GM23338 (cell line): ENCODE measurements around the gene GABPB1.

Source experiments
- CREB1 ChIP-seq: fragments of 250-450 bp; sonication (Bioruptor Pico); IDR thresholded peaks from 2 replicates; pipeline ENCODE4 v1.5.0; 2020; ENCODE audit warnings: low read depth, mild to moderate bottlenecking, moderate library complexity
- CTCF ChIP-seq, 2 experiments: fragments of 200-600 bp in 1 of 2; sonication (generic) in 1 of 2; conservative IDR thresholded peaks; 2 replicates each; pipeline versions ENCODE4 v1.5.1 to v1.6.1; 2016 to 2017; ENCODE audit warnings: antibody characterized with exemption in 2 of 2, low read depth in 2 of 2, mild to moderate bottlenecking in 2 of 2, moderate library complexity in 1 of 2
- EZH2 ChIP-seq: fragments of 200-600 bp; sonication (generic); IDR thresholded peaks from one replicate; pipeline ENCODE4 v1.8.0; 2017; ENCODE audit warnings: antibody characterized with exemption, mild to moderate bottlenecking, low read depth; ENCODE audit not compliant: unreplicated experiment
- POLR2AphosphoS5 ChIP-seq: IDR thresholded peaks from 2 replicates; pipeline ENCODE4 v1.6.1; 2016; ENCODE audit warnings: antibody characterized with exemption, low read depth
- REST ChIP-seq: IDR thresholded peaks from one replicate; pipeline ENCODE4 v1.6.1; 2018; ENCODE audit warnings: antibody characterized with exemption; ENCODE audit not compliant: unreplicated experiment
- STAT1 ChIP-seq: IDR thresholded peaks from one replicate; pipeline ENCODE4 v1.6.1; 2016; ENCODE audit warnings: antibody characterized with exemption; ENCODE audit not compliant: unreplicated experiment
- ZNF114 ChIP-seq: fragments of 250-450 bp; sonication (Bioruptor Pico); IDR thresholded peaks from 2 replicates; pipeline ENCODE4 v1.5.0; 2020; ENCODE audit warnings: mild to moderate bottlenecking, moderate library complexity

DNA sequence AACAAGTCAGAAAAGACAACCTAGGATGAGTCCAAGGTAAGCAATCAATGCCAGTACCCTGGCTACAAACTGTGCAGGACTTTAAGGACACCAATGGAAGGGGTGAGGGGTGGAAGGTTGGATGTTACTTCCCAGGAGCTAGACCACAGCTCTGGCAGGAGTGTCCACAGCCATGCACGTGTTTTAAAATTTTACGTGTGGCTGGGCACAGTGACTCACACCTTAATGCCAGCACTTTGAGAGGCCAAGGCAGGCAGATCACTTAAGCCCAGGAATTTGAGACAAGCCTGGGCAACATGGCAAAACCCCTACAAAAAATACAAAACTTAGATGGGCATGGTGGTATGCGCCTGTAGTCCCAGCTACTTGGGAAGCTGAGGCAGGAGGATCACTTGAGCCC, 74.7 kb downstream of the GABPB1 start:
- TF ChIP-seq POLR2AphosphoS5 (no peak), EZH2 (no peak), CTCF (conservative IDR thresholded peaks at IDR 0.05; ENCODE audit: low read depth in 2 of 2) (no peak), REST (no peak), CREB1 (no peak), ZNF114 (CRISPR knock-in tag) (no peak), STAT1 (no peak)
